Esophagus squamous epithelium (tissue), 5 donors: ENCODE data around the gene CYP4X1. TPM values are rescaled to one million over a fixed set of nuclear protein-coding genes. Genes with fewer than 3 reads are reported as not detected.
"Not testable (repeated sequence)": the region's sequence is repeated elsewhere in the genome, so short reads cannot be mapped to it uniquely, and the experiment has no call there.

Experiments used
- DNase-seq: peaks from one replicate; lab custom pipeline; 2025; lab: John Stamatoyannopoulos, UW
- H3K27ac ChIP-seq, 4 donors: fragments of 200-600 bp; sonication (generic); one replicate each; pipeline ENCODE4 v1.5.1; 2016 to 2019; ENCODE audit warnings: mild to moderate bottlenecking in 1 of 4
- H3K27me3 ChIP-seq, 4 donors: fragments of 200-600 bp; sonication (generic); 1 replicate in 3 of 4; 2 replicates in 1 of 4; pipeline versions ENCODE4 v1.5.1 to v1.6.0; 2017 to 2021; ENCODE audit warnings: antibody characterized with exemption in 1 of 4
- H3K36me3 ChIP-seq, 3 donors: fragments of 200-600 bp; sonication (generic); one replicate each; pipeline ENCODE4 v1.5.1; 2016 to 2019
- H3K4me1 ChIP-seq, 3 donors: fragments of 200-600 bp; sonication (generic); one replicate each; pipeline ENCODE4 v1.5.1; 2017 to 2019
- H3K4me3 ChIP-seq, 4 donors: fragments of 200-600 bp; sonication (generic); 1 replicate in 3 of 4; 2 replicates in 1 of 4; pipeline ENCODE4 v1.5.1; 2016 to 2019; ENCODE audit warnings: mild to moderate bottlenecking in 2 of 4, moderate library complexity in 1 of 4
- H3K9me3 ChIP-seq, 3 donors: fragments of 200-600 bp; sonication (generic); one replicate each; pipeline ENCODE4 v1.5.1; 2016 to 2019
- CTCF ChIP-seq, 6 experiments: fragments of 450-650 bp in 4 of 6; fragments of 200-600 bp in 2 of 6; sonication (generic) in 2 of 6; IDR thresholded peaks; one replicate each; pipeline ENCODE4 v1.5.1; 2016 to 2019; ENCODE audit warnings: antibody characterized with exemption in 6 of 6, mild to moderate bottlenecking in 4 of 6, moderate library complexity in 4 of 6
- POLR2A ChIP-seq, 4 donors: fragments of 450-650 bp; IDR thresholded peaks; one replicate each; pipeline ENCODE4 v1.6.1; 2017; ENCODE audit warnings: antibody characterized with exemption in 4 of 4, mild to moderate bottlenecking in 4 of 4, moderate library complexity in 3 of 4
- WGBS, 2 donors: methylation state at CpG; one replicate each; pipeline ENCODE4 v1.1.5; 2018; 5-methylcytosine and 5-hydroxymethylcytosine counted together
- intact Hi-C: fragments of 100-400 bp; cut with DNase I; formaldehyde crosslinking; loops from one replicate; pipeline ENCODE4 v1.15.0; 2022
- total RNA-seq, 4 donors: library from RNA; depleted of rRNA; stranded (reverse); fragments of >200 nt; gene quantifications; one replicate each; pipeline ENCODE4 v1.1.0, GENCODE V29; 2016
- donor health status: DM: yes; HTN: yes; CAD: no.

CYP4X1 gene
- total RNA-seq, 4 donors from 2014 or later = 16.9 to 31.0 (median 28.8) TPM

- Histone ChIP-seq H3K4me1 (no peaks in the 10 kb centered on the region), H3K4me3 (no peak overlapping the region), H3K36me3 (no peaks in the 10 kb centered on the region), H3K9me3 (no peaks in the 10 kb centered on the region), H3K27me3 (no peaks in the 10 kb centered on the region), H3K27ac (no peak overlapping the region)
- intact Hi-C loops = loop anchor here (10.0 kb wide), 1 partner anchor 247 kb away; no protein-coding TSS in a partner anchor
- 44 to 48% methylated on average over 11 to 13 of the region's 13 CpGs for WGBS, 2 donors
- no peak for DNase-seq
- TF ChIP-seq CTCF (IDR thresholded peaks at IDR 0.05) = peak in 5 of 6 experiments; percentile 15 to 60 (median 28)
- TF ChIP-seq POLR2A (IDR thresholded peaks at IDR 0.05) = no peak
Measured at GRCh38 chr1:46991083-46991923, 32.2 kb upstream of the CYP4X1 start.

- H3K4me3 ChIP-seq = no peak overlapping the region
- no peaks in the 10 kb centered on the region for H3K4me1 ChIP-seq
- intact Hi-C loops = loop anchor here (10.0 kb wide), 1 partner anchor 252 kb away; no protein-coding TSS in a partner anchor
- H3K27ac ChIP-seq = no peak overlapping the region
- peaks cover 0 to 7% (median 0%) of the 10 kb centered on the region in 4 donors for H3K27me3 ChIP-seq
- H3K9me3 ChIP-seq = no peaks in the 10 kb centered on the region
- DNase-seq = no peak
- no peaks in the 10 kb centered on the region for H3K36me3 ChIP-seq
- TF ChIP-seq CTCF (IDR thresholded peaks at IDR 0.05) = no peak
- no peak for TF ChIP-seq POLR2A (IDR thresholded peaks at IDR 0.05)
- 19 to 21% methylated on average over 3 of the region's 3 CpGs for WGBS, 2 donors
Measured at GRCh38 chr1:46996659-46997281, 26.7 kb upstream of the CYP4X1 start.

- TF ChIP-seq POLR2A (IDR thresholded peaks at IDR 0.05) (no peak), CTCF (IDR thresholded peaks at IDR 0.05) (peak in 5 of 6 experiments; percentile 10 to 64 (median 42))
- Histone ChIP-seq H3K9me3 (peaks cover 0 to 7% (median 3%) of the 10 kb centered on the region in 3 donors), H3K36me3 (no peaks in the 10 kb centered on the region), H3K4me1 (peaks cover 0 to 9% (median 0%) of the 10 kb centered on the region in 3 donors), H3K4me3 (no peak overlapping the region), H3K27me3 (peaks cover 0 to 13% (median 0%) of the 10 kb centered on the region in 4 donors), H3K27ac (no peak overlapping the region)
- intact Hi-C loops = no loop called here
- WGBS, 2 donors = 33 to 46% methylated on average over 1 of the region's 1 CpG
- DNase-seq = no peak
Measured at GRCh38 chr1:47002211-47002610, 21.3 kb upstream of the CYP4X1 start.

- no peak for DNase-seq
- H3K27ac ChIP-seq = no peak overlapping the region
- TF ChIP-seq CTCF (IDR thresholded peaks at IDR 0.05) = no peak
- no peak for TF ChIP-seq POLR2A (IDR thresholded peaks at IDR 0.05)
- H3K27me3 ChIP-seq = peaks cover 0 to 13% (median 0%) of the 10 kb centered on the region in 4 donors
- WGBS, 2 donors = 59 to 60% methylated on average over 5 of the region's 5 CpGs
- no peaks in the 10 kb centered on the region for H3K36me3 ChIP-seq
- H3K4me1 ChIP-seq = peaks cover 0 to 9% (median 0%) of the 10 kb centered on the region in 3 donors
- intact Hi-C loops = no loop called here
- peaks cover 0 to 7% (median 3%) of the 10 kb centered on the region in 3 donors for H3K9me3 ChIP-seq
- H3K4me3 ChIP-seq = peak overlapping the region in 3 of 4 donors; percentile 6 to 21 (median 6)
Measured at GRCh38 chr1:47003896-47004403, 19.5 kb upstream of the CYP4X1 start.

- H3K36me3 ChIP-seq, H3K27me3 ChIP-seq, H3K27ac ChIP-seq, H3K9me3 ChIP-seq, intact Hi-C loops, H3K4me3 ChIP-seq, H3K4me1 ChIP-seq, DNase-seq: not testable (repeated sequence)
- 72 to 73% methylated on average over 5 to 9 of the region's 9 CpGs for WGBS, 2 donors
Measured at GRCh38 chr1:47006437-47006836, 17.0 kb upstream of the CYP4X1 start.
